ENCODE measurements around the gene ZWINT. TPM values are rescaled to one million over a fixed set of nuclear protein-coding genes. Genes with fewer than 3 reads are reported as not detected.

ZWINT gene
- total RNA-seq, 1 experiment from 2014 or later: 99.1 TPM

GRCh38 chr10:56370217-56371113 lies 9.4 kb upstream of the ZWINT start:
- no peaks in the 10 kb centered on the region for H3K79me1 ChIP-seq (ENCODE audit: insufficient read depth, low read depth, low read length, poor library complexity, severe bottlenecking)
- no peak overlapping the region for H2BK120ac ChIP-seq (ENCODE audit: low read depth, low read length, poor library complexity, severe bottlenecking)
- H3K56ac ChIP-seq (ENCODE audit: insufficient read length, low read depth, low read length): no peak overlapping the region
- H3K4me3 Mint-ChIP-seq: no peak overlapping the region
- no peak for DNase-seq
- no peak overlapping the region for H4K91ac ChIP-seq (ENCODE audit: insufficient read length, low read depth, low read length)
- H3K4me2 ChIP-seq (ENCODE audit: insufficient read depth, insufficient read length, low read length): no peak overlapping the region
- no peak overlapping the region for H2BK20ac ChIP-seq (ENCODE audit: low read depth, low read length, poor library complexity, severe bottlenecking)
- H2BK12ac ChIP-seq (ENCODE audit: insufficient read length, low read depth, low read length): no peak overlapping the region
- H3K4me1 ChIP-seq (ENCODE audit: insufficient read depth, low read length): no peaks in the 10 kb centered on the region
- H4K8ac ChIP-seq (replicated peaks; ENCODE audit: insufficient read length, low read depth, low read length): no peak overlapping the region
- no peaks in the 10 kb centered on the region for H3K23me2 ChIP-seq (ENCODE audit: insufficient read length, low read depth, low read length, poor library complexity, severe bottlenecking)
- H3K23ac ChIP-seq (ENCODE audit: insufficient read length, low read depth, low read length): no peak overlapping the region
- no peak overlapping the region for H2BK15ac ChIP-seq (ENCODE audit: low read depth, low read length)
- no peak overlapping the region for H4K5ac ChIP-seq (ENCODE audit: insufficient read length, low read depth, low read length)
- TF ChIP-seq CTCF (conservative IDR thresholded peaks at IDR 0.05): no peak
- H3K18ac ChIP-seq (ENCODE audit: insufficient read length, low read depth, low read length): no peak overlapping the region
- no peaks in the 10 kb centered on the region for H3K27me3 Mint-ChIP-seq (ENCODE audit: low read depth)
- no peak overlapping the region for H2AK5ac ChIP-seq (ENCODE audit: insufficient read length, low read length)
- no peaks in the 10 kb centered on the region for H3K4me1 Mint-ChIP-seq
- WGBS (ENCODE audit: extremely low coverage, insufficient read length, low lambda C conversion rate): no CpG with 5 or more reads among the region's 7 CpGs
- H3K27me3 ChIP-seq (ENCODE audit: insufficient read depth, low read length): no peaks in the 10 kb centered on the region
- no peak overlapping the region for H3K9ac ChIP-seq (ENCODE audit: extremely low read depth, insufficient read length, low read length)
- H3K79me2 ChIP-seq (ENCODE audit: insufficient read depth, low read length): no peaks in the 10 kb centered on the region
- H2AFZ ChIP-seq (ENCODE audit: low read length): no peak overlapping the region
- no peak overlapping the region for H3K14ac ChIP-seq (ENCODE audit: insufficient read depth, low read length)
- H4K20me1 ChIP-seq (ENCODE audit: control insufficient read depth, insufficient read depth, insufficient read length): no peaks in the 10 kb centered on the region
- no peak overlapping the region for H2BK5ac ChIP-seq (ENCODE audit: insufficient read length, low read length)
- peaks cover 15 to 16% (median 16%) of the 10 kb centered on the region in 3 experiments for H3K36me3 Mint-ChIP-seq (ENCODE audit: insufficient read depth in 1 of 3, low read depth in 3 of 3)
- H3T11ph ChIP-seq (ENCODE audit: low read length): no peak overlapping the region
- H3K4ac ChIP-seq (ENCODE audit: low read depth, low read length): no peak overlapping the region
- no peak overlapping the region for H3K27ac ChIP-seq (ENCODE audit: insufficient read length, low read depth, low read length)
- peaks cover 23 to 28% of the 10 kb centered on the region in 2 experiments for H3K9me3 Mint-ChIP-seq
- peaks cover 16% of the 10 kb centered on the region for H3K9me3 ChIP-seq (ENCODE audit: control insufficient read depth, low read depth, low read length)
- H3K27ac Mint-ChIP-seq: no peak overlapping the region
